HG03139 (cell line): Measurements from ENCODE around the gene RARG.
"Not testable (repeated sequence)": the region's sequence is repeated elsewhere in the genome, so short reads cannot be mapped to it uniquely, and the experiment has no call there.

Experiments used
- ATAC-seq: cut with Tn5 transposase; IDR thresholded peaks from one replicate; pipeline ENCODE4 v1.9.1; 2021; ENCODE audit not compliant: unreplicated experiment

Gene RARG

GRCh38 chr12:53211476-53212381 lies 20.3 kb downstream of the RARG start:
- ATAC-seq: no peak

GRCh38 chr12:53210843-53211242 lies 21.2 kb downstream of the RARG start:
- ATAC-seq: no peak

- ATAC-seq: no peak
These were observed 23.0 kb downstream of the RARG start for GRCh38 chr12:53208877-53209463.

GRCh38 chr12:53208435-53208834 lies 23.6 kb downstream of the RARG start:
- ATAC-seq: no peak

GRCh38 chr12:53207042-53207441 lies 25.0 kb downstream of the RARG start, which contains the start of gene ITGB7:
Gene ITGB7 (minus strand): TSS chr12:53207251. CDS start chr12:53200443, 6,808 bp downstream.
- peak; percentile 37 for ATAC-seq

GRCh38 chr12:53205747-53206419 lies 26.1 kb downstream of the RARG start:
- ATAC-seq: peak; percentile 49

- ATAC-seq: no peak
These were observed 27.7 kb downstream of the RARG start for GRCh38 chr12:53204351-53204750.

GRCh38 chr12:53202316-53202715 lies 29.7 kb downstream of the RARG start:
- ATAC-seq: not testable (repeated sequence)

- no peak for ATAC-seq
These were observed 30.4 kb downstream of the RARG start for GRCh38 chr12:53201639-53202038.

- ATAC-seq: no peak
These were observed 30.9 kb downstream of the RARG start for GRCh38 chr12:53201177-53201541.

- no peak for ATAC-seq
These were observed 31.4 kb downstream of the RARG start for GRCh38 chr12:53200458-53201176.

GRCh38 chr12:53200107-53200457 lies 31.9 kb downstream of the RARG start:
- no peak for ATAC-seq

- no peak for ATAC-seq
These were observed 32.3 kb downstream of the RARG start for GRCh38 chr12:53199700-53200099.

GRCh38 chr12:53198486-53199110 lies 33.4 kb downstream of the RARG start:
- ATAC-seq: no peak

GRCh38 chr12:53197011-53197640 lies 34.9 kb downstream of the RARG start:
- ATAC-seq: no peak

GRCh38 chr12:53196486-53196885 lies 35.5 kb downstream of the RARG start:
- ATAC-seq: no peak

GRCh38 chr12:53195516-53196420 lies 36.2 kb downstream of the RARG start:
- ATAC-seq: no peak

GRCh38 chr12:53194973-53195372 lies 37.0 kb downstream of the RARG start:
- ATAC-seq: no peak

- no peak for ATAC-seq
These were observed 37.9 kb downstream of the RARG start for GRCh38 chr12:53193985-53194716.
